Measurements from ENCODE around the gene ZNF512.

DNA sequence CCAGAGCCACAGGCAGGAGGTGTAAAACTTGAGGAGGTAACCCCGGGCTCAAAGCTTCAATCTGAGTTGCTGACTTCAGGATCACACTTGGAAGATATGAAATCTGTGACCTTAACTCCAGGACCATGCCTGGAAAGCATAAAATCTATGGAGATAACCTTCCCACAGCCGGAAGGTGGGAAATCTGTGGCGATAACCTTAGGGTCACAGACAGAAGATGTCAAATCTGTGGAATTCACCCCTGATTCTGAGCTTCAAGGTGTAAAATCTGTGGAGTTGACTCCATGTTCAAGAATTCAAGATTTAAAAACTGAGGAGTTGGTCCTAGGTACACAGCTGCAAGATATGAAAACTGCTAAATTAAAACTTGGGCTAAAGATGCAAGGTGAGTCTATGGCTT lies 11.6 kb upstream of the ZNF512 start:
- TF ChIP-seq, protein P1, sequence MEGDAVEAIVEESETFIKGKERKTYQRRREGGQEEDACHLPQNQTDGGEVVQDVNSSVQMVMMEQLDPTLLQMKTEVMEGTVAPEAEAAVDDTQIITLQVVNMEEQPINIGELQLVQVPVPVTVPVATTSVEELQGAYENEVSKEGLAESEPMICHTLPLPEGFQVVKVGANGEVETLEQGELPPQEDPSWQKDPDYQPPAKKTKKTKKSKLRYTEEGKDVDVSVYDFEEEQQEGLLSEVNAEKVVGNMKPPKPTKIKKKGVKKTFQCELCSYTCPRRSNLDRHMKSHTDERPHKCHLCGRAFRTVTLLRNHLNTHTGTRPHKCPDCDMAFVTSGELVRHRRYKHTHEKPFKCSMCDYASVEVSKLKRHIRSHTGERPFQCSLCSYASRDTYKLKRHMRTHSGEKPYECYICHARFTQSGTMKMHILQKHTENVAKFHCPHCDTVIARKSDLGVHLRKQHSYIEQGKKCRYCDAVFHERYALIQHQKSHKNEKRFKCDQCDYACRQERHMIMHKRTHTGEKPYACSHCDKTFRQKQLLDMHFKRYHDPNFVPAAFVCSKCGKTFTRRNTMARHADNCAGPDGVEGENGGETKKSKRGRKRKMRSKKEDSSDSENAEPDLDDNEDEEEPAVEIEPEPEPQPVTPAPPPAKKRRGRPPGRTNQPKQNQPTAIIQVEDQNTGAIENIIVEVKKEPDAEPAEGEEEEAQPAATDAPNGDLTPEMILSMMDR (IDR thresholded peaks at IDR 0.05) = no peak
- TF ChIP-seq POLR2A (IDR thresholded peaks at IDR 0.05) = no peak
